Large intestine (tissue), 3 donors: Measurements from ENCODE around the gene CDC42EP4. TPM values are rescaled to one million over a fixed set of nuclear protein-coding genes. Genes with fewer than 3 reads are reported as not detected.

Experiments used
- DNase-seq, 2 donors: peaks; one replicate each; pipeline versions ENCODE4 v3.0.0 to v3.0.0-alpha.2; 2013
- H3K27ac ChIP-seq: one replicate; pipeline ENCODE4 v1.5.1; 2013; ENCODE audit warnings: low read length
- H3K27me3 ChIP-seq: 2 replicates; pipeline ENCODE4 v1.6.1; 2013; ENCODE audit warnings: low read length; ENCODE audit not compliant: control insufficient read depth, insufficient read depth
- H3K36me3 ChIP-seq: 2 replicates; pipeline ENCODE4 v1.6.1; 2013; ENCODE audit warnings: low read length; ENCODE audit not compliant: control insufficient read depth, insufficient read depth
- H3K4me1 ChIP-seq: one replicate; pipeline ENCODE4 v1.6.1; 2013; ENCODE audit warnings: low read length; ENCODE audit not compliant: control insufficient read depth, insufficient read depth
- H3K4me3 ChIP-seq: one replicate; pipeline ENCODE4 v1.5.1; 2013; ENCODE audit warnings: low read length
- H3K9me3 ChIP-seq: one replicate; pipeline ENCODE4 v1.6.1; 2013; ENCODE audit warnings: mild to moderate bottlenecking, low read depth, low read length, moderate library complexity; ENCODE audit not compliant: control insufficient read depth
- WGBS: methylation state at CpG from one replicate; pipeline ENCODE4 v1.1.5; 2013; ENCODE audit warnings: low lambda C conversion rate; ENCODE audit not compliant: insufficient coverage; 5-methylcytosine and 5-hydroxymethylcytosine counted together
- polyA plus RNA-seq: library from polyadenylated mRNA; unstranded; fragments of 120-200 nt; gene quantifications from one replicate; pipeline ENCODE4 v1.2.1, GENCODE V29; 2013

The CDC42EP4 gene
- polyA plus RNA-seq, 1 donor, result 57.5 TPM

- no CpG with 5 or more reads among the region's 11 CpGs for WGBS
- Histone ChIP-seq H3K4me1 (peaks cover 18% of the 10 kb centered on the region), H3K4me3 (no peak overlapping the region)
Measured at GRCh38 chr17:73343739-73344454, 32.1 kb upstream of the CDC42EP4 start.

GRCh38 chr17:73343168-73343634 lies 31.4 kb upstream of the CDC42EP4 start:
- Histone ChIP-seq H3K4me1 (peaks cover 14% of the 10 kb centered on the region), H3K27me3 (peaks cover 5% of the 10 kb centered on the region), H3K4me3 (no peak overlapping the region), H3K9me3 (no peaks in the 10 kb centered on the region), H3K36me3 (no peaks in the 10 kb centered on the region), H3K27ac (peak overlapping the region; percentile 42)
- WGBS, result no CpG with 5 or more reads among the region's 17 CpGs
- peak; percentile 61 to 66 for DNase-seq

More at GRCh38 chr17:73343739-73344454, 32.1 kb upstream of the CDC42EP4 start:
- H3K9me3 ChIP-seq, result no peaks in the 10 kb centered on the region
- no peak for DNase-seq
- no peaks in the 10 kb centered on the region for H3K36me3 ChIP-seq
- H3K27ac ChIP-seq, result peak overlapping the region; percentile 42
- H3K27me3 ChIP-seq, result peaks cover 5% of the 10 kb centered on the region

- Histone ChIP-seq H3K4me1 (peaks cover 15% of the 10 kb centered on the region), H3K9me3 (no peaks in the 10 kb centered on the region), H3K36me3 (no peaks in the 10 kb centered on the region), H3K27me3 (peaks cover 5% of the 10 kb centered on the region), H3K4me3 (no peak overlapping the region), H3K27ac (peak overlapping the region; percentile 42)
- DNase-seq, result no peak
- no CpG with 5 or more reads among the region's 7 CpGs for WGBS
Measured at GRCh38 chr17:73342541-73343167, 30.9 kb upstream of the CDC42EP4 start.

- no CpG with 5 or more reads among the region's 12 CpGs for WGBS
- H3K4me1 ChIP-seq, result peaks cover 14% of the 10 kb centered on the region
- H3K4me3 ChIP-seq, result no peak overlapping the region
- H3K27me3 ChIP-seq, result peaks cover 5% of the 10 kb centered on the region
- peak; percentile 62 to 63 for DNase-seq
- no peaks in the 10 kb centered on the region for H3K36me3 ChIP-seq
- H3K27ac ChIP-seq, result peak overlapping the region; percentile 42
- no peaks in the 10 kb centered on the region for H3K9me3 ChIP-seq
Measured at GRCh38 chr17:73342050-73342522, 30.3 kb upstream of the CDC42EP4 start.

GRCh38 chr17:73341350-73342049 lies 29.7 kb upstream of the CDC42EP4 start:
- no peak overlapping the region for H3K4me3 ChIP-seq
- peak overlapping the region; percentile 4 for H3K27ac ChIP-seq
- no peaks in the 10 kb centered on the region for H3K9me3 ChIP-seq
- peaks cover 14% of the 10 kb centered on the region for H3K4me1 ChIP-seq
- peaks cover 5% of the 10 kb centered on the region for H3K27me3 ChIP-seq
- no peaks in the 10 kb centered on the region for H3K36me3 ChIP-seq
- DNase-seq, result no peak
- WGBS, result 60% methylated on average over 3 of the region's 15 CpGs

GRCh38 chr17:73340093-73340596 lies 28.3 kb upstream of the CDC42EP4 start:
- peaks cover 14% of the 10 kb centered on the region for H3K4me1 ChIP-seq
- no peaks in the 10 kb centered on the region for H3K36me3 ChIP-seq
- H3K4me3 ChIP-seq, result no peak overlapping the region
- no CpG with 5 or more reads among the region's 7 CpGs for WGBS
- no peaks in the 10 kb centered on the region for H3K9me3 ChIP-seq
- DNase-seq, result peak in 1 of 2 donors; percentile 70
- H3K27me3 ChIP-seq, result peaks cover 5% of the 10 kb centered on the region
- H3K27ac ChIP-seq, result no peak overlapping the region

- H3K27me3 ChIP-seq, result peaks cover 5% of the 10 kb centered on the region
- H3K9me3 ChIP-seq, result no peaks in the 10 kb centered on the region
- WGBS, result no CpG with 5 or more reads among the region's 22 CpGs
- DNase-seq, result no peak
- peak overlapping the region; percentile 12 for H3K27ac ChIP-seq
- no peak overlapping the region for H3K4me3 ChIP-seq
- H3K4me1 ChIP-seq, result peaks cover 14% of the 10 kb centered on the region
- no peaks in the 10 kb centered on the region for H3K36me3 ChIP-seq
Measured at GRCh38 chr17:73338566-73339197, 26.9 kb upstream of the CDC42EP4 start.

- no peaks in the 10 kb centered on the region for H3K36me3 ChIP-seq
- H3K27ac ChIP-seq, result peak overlapping the region; percentile 20
- H3K9me3 ChIP-seq, result no peaks in the 10 kb centered on the region
- H3K4me3 ChIP-seq, result no peak overlapping the region
- peaks cover 3% of the 10 kb centered on the region for H3K27me3 ChIP-seq
- peak in 1 of 2 donors; percentile 44 for DNase-seq
- peaks cover 14% of the 10 kb centered on the region for H3K4me1 ChIP-seq
- WGBS, result no CpG with 5 or more reads among the region's 13 CpGs
Measured at GRCh38 chr17:73338050-73338521, 26.3 kb upstream of the CDC42EP4 start.

- peaks cover 8% of the 10 kb centered on the region for H3K4me1 ChIP-seq
- no peaks in the 10 kb centered on the region for H3K27me3 ChIP-seq
- no peaks in the 10 kb centered on the region for H3K9me3 ChIP-seq
- H3K4me3 ChIP-seq, result no peak overlapping the region
- DNase-seq, result no peak
- peak overlapping the region; percentile 20 for H3K27ac ChIP-seq
- no CpG with 5 or more reads among the region's 4 CpGs for WGBS
- no peaks in the 10 kb centered on the region for H3K36me3 ChIP-seq
Measured at GRCh38 chr17:73337330-73337710, 25.5 kb upstream of the CDC42EP4 start.
